ENCODE data around the gene ADAMTS5.

ADAMTS5 gene

GRCh38 chr21:26967062-26967913 is at the start of gene ADAMTS5:
Gene ADAMTS5 (minus strand): TSS chr21:26967088. CDS start chr21:26966391, 697 bp downstream.
- peak; percentile 85 for DNase-seq

DNA sequence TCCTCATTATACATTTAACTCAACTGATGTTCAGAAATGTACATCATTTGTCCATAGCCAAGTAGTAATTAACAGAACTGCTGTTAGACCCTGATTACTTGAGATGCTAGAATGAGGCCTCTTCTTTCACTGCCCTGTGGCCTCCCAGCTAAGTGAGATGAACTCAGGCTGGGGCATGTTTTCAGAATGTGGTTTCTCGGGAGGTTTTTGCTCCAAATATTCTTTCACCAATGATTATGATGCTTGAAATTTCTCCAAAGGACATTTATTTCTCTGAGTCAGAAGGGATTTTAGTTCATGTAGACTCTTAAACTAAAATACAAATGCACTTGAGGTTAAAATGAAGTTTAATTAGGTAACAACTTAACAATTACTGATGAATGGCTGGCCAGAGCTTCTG is 34.6 kb upstream of the ADAMTS5 start:
- DNase-seq, result no peak

DNA sequence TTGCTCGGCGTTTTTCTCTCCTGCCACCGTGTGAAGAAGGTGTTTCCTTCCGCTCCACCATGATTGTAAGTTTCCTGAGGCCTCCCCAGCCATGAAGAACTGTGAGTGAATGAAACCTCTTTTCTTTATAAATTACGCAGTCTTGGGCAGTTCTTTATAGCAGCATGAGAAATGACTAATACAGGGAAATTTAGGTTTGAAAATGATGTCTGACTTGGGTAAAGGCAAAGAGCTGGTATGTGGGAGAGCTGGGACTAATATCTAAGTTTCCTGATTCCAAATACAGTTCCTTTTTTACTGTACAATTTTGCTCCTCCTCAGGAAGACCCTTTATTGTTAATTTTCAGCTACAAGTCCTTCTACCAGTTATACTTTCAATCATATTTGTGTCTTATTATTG is 16.7 kb upstream of the ADAMTS5 start:
- no peak for DNase-seq

GRCh38 chr21:26982767-26983166 is 15.9 kb upstream of the ADAMTS5 start:
- DNase-seq, result no peak

- no peak for DNase-seq
Observed at GRCh38 chr21:26977746-26978145, 10.9 kb upstream of the ADAMTS5 start.

GRCh38 chr21:26973226-26973625 is 6.3 kb upstream of the ADAMTS5 start:
- DNase-seq, result no peak

- no peak for DNase-seq
Observed at GRCh38 chr21:26972192-26972591, 5.3 kb upstream of the ADAMTS5 start.

DNA sequence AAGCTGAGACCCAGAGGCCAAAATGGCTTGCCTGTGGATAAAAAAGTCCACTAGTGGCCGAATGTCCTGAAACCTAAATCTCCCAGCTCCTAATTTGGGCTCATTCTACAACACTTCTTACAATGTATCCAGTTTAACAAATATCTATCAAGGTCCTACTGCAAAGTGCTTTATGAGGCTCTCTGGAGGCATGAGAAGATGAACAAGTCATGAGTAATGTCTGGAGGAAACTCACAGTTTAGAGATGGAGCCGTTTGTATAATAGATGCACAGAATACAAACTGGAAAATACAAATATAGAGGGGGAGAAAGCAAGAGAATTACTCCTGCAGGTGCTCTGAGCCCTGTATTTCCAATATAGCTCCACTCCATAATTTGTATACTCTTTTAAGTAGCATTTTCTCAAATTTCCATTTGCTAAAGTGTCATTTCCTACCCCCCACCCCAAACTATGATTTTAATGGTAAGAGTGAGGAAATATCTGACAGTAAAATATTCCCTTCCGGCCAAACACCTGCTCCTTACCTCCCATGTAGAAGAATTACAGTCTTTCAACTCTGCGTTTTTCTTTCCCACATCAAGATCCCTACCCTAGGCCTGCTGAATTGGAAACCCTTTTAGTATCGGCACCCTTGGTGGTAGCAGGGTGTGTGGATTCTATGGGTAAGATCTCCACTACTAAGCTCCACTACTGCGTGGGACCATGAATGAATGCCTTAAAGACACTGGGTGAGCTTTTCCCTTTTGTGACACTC is 3.3 kb upstream of the ADAMTS5 start:
- no peak for DNase-seq

GRCh38 chr21:26966649-26967061 is 233 bp downstream of the ADAMTS5 start:
- no peak for DNase-seq

GRCh38 chr21:26965907-26966581 is 844 bp downstream of the ADAMTS5 start:
- DNase-seq, result peak; percentile 82

GRCh38 chr21:26965040-26965906 is 1.6 kb downstream of the ADAMTS5 start:
- peak; percentile 23 for DNase-seq

GRCh38 chr21:26964170-26964778 is 2.6 kb downstream of the ADAMTS5 start:
- peak; percentile 38 for DNase-seq

GRCh38 chr21:26962621-26963181 is 4.2 kb downstream of the ADAMTS5 start:
- DNase-seq, result peak; percentile 45

GRCh38 chr21:26961698-26962097 is 5.2 kb downstream of the ADAMTS5 start:
- peak; percentile 47 for DNase-seq

DNA sequence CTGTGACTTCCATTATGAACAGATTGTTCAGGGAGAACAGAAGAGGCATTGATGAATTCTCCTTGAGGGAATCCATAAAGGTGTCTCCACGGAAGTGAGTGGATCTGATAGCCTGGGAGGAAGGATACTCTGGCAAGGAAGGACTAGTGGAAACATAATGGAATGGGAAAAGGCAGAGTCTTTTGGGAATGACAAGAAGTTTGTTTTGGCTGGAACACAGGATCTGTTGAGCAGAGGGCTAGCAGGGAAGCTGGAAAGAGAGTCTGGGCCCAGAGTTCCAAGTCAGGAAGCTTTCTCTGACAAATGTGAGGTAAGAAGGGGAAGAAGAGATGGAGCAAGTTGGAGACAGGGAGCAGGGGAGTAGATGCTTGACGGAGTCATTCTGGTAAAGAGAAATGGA is 8.1 kb downstream of the ADAMTS5 start:
- DNase-seq, result no peak

DNA sequence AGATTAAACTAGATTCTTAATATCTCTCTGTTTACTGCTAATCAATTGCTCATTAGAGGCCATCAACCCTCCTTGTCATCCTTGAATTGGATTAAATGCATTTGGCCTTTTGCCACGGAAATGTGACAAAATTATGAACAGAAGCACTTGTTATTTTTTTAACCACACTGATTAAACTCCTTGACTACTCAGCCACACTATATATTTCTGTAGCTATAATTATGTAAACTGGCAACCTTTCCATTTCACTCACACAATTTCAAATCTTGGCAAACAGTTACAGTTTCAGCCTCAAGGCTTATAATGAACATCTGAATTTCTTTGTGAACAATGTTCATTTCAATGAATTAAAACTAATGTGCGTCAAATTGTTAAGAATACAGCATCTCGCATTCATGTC is 10.1 kb downstream of the ADAMTS5 start:
- DNase-seq, result no peak

DNA sequence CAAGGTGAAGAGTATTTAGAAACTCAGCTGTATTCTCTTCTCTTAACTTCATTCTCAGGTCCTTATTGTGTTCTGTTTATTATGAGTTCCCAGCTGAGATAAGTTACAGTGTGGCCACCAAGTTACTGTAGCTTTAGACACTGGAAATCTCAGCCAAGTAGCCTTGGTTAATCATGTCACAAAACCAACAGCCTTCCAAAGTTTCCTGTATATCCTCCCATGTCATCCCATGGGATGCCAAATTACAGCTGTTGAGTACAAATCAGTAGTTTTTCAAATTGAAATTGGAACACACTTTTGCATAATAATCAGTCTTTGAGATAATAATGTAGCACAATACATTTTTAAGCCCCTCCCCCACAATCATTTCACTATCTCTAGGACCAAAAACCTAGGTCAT is 10.7 kb downstream of the ADAMTS5 start:
- no peak for DNase-seq

GRCh38 chr21:26954662-26955121 is 12.2 kb downstream of the ADAMTS5 start:
- peak; percentile 64 for DNase-seq

- DNase-seq, result peak; percentile 57
Observed at GRCh38 chr21:26952374-26953066, 14.4 kb downstream of the ADAMTS5 start.

DNA sequence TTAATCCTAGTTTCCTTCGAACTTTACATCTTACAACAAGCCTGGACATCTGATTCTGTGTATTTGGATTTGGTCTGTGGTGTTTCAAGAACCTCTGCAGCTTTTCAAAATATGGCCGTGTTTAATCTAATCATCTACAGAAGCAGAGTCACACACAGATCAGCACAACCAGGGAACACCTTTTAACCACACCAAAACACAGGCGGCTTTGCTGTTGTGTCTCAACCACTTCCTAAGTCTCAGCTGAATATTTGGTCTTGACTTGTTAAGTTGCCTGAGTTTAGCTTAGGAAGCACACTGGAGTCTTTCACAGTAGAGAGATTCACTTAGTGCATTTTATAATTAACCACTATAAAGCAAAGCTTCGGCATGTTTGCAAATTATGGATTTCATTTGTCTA is 17.1 kb downstream of the ADAMTS5 start:
- no peak for DNase-seq

DNA sequence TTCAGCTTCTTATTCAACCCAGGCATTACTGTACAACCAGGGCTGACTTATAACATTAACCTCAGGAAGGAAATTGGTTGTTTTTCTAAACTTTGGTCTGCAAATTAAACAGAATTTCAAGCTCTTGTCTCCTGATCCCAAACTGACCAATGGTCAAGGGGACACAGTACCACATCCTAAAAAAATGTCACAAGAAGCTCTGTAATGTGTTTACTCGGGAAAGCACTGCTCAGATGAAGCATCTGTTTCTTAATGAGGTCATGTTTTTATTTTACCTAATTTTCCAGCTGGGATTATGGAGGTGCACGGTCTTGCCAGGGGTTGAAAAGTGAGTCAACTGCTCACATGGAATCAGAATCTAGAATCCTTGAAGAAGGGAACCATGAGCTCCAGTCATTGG is 18.7 kb downstream of the ADAMTS5 start:
- no peak for DNase-seq
